HS-5 (cell line): ENCODE data around the gene FRMD4B.
"Not testable (repeated sequence)": the region's sequence is repeated elsewhere in the genome, so short reads cannot be mapped to it uniquely, and the experiment has no call there.

ENCODE experiments used
- DNase-seq: peaks from one replicate; pipeline ENCODE4 v3.0.0-alpha.2; 2012; ENCODE audit warnings: low read depth

The FRMD4B gene

DNA sequence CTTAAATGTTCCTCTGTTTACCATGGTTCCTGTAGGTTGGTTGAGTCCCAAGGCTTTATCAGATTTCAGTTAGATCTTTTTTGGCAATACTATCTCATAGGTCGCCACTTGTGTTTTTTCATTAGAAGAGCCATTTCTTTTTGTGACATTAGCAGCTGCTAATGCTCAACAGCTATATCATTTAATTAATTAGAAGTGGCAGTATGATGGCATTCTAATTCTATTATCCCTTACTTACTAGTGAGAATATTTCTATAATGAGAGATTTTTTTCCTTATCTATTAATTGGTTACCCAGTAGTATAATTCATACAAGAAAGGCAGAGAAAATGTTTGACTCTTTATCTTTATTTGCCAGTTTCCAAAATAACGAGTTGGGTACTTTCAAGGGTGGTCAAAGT lies 25.2 kb downstream of the FRMD4B start:
- no peak for DNase-seq

DNA sequence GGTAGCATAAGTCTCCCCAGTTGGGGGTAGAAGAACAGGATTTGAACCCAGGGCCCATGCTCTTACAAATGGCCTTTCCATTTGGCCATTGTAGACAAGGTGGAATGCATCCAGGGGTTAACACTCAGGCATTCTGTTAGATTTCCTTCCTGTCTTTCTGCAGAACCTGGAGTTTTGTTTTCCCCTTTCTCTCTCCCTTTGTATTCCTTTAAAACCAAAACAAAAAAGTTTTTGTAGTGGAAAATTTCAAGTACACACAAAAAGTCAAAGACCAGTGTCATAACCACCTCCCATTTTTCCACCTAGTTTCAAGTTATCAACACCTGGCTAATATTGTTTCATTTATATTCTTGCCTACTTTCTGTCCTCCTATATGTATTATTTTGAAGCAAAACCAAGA lies 26.0 kb downstream of the FRMD4B start:
- no peak for DNase-seq

DNA sequence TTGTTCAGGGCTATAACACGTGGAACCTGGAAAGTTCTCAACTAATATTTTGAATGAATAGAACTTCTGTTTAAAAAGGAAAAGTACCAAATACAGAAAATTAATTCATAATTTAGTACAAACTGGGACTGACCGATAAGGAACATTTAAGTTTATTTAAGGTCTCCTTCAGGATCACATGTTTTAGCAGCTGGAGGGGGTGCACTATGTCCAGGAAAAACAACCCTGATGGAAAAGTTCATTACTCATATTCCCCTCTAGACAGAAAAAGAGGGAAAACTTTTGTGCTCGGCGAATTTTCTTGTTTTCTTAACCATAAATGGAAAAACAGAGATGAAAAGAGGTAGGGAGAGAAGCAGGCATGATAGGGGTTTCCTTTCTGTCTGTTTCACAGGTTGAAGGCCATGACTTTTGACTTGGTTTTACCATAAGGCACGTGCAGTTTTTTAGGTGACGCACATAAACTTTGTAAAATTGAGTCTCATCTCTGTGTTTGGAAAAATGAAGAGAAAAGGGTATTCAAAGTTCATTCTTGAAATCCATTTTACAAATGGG lies 26.5 kb downstream of the FRMD4B start:
- no peak for DNase-seq

DNA sequence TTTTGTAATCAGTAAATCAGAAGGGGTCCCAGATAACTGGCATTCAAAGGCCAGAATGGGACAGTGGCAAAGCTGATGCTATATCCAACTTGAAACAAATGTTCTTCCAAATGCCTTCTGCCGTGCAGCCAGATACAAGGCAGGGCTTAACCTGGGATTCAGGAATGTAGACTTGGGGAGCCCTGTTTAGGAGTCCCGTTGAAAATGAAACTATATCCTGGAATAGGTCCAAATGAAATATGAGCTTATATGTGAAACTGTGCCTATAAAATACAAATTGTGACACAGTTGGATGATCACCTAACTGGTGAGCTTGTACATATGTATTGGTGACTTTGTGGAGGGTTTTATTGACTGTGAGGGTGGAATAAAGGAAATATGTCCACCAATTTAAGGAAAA lies 28.7 kb downstream of the FRMD4B start:
- no peak for DNase-seq

DNA sequence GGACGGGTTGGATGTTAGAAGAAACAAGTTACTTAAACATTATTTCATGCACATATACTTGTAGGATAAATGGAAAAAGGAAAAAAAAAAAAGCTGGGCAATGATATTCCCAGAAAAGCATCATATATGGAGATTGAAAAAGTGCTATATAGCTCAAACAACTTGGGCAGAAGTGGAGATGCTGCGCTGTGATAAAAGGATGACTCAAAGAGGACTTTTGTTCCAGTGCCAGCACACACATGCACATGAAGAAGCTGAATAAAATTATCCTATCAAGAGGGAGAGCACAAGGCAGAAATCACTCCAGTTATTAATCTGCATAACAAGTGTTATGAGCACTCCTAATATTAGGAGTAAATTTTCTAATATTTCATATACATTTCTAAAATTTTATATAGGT lies 30.9 kb downstream of the FRMD4B start:
- no peak for DNase-seq

DNA sequence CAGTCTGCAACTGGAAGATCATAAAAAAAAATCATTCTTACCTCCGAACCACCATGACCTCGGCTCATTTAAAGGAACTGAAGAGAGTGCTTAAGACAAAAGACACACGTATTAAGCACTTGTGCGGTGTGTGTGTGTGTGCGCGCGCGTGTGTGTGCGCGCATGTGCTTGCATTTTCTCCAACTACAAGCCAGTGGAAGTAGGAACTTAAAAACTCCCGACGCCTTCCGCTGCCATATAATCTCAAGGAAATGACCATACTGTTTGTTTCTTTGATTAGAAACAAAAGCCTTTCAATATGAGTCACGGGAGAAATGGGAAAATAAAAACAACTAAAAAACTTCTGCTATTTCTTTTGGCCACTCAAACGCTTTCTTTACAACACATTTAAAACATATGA lies 32.4 kb downstream of the FRMD4B start:
- no peak for DNase-seq

DNA sequence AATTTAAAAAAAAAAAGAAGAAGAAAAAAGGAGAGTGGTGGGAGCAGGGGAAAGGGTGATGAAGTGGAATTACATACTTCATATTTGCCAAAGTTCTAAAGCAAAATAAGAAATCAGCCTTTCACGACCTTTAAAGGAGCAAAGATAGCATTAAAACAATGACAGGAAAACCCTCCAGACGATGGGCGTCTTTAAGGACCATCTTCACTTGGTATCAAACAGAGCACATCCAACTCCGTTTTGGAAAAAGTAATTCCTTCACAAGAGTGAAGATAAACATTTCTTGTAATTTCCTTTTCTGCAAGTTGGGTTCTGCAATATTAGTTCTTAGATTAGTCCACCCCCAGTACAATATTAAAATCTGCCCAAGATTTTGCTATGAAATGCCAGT lies 32.8 kb downstream of the FRMD4B start:
- no peak for DNase-seq

DNA sequence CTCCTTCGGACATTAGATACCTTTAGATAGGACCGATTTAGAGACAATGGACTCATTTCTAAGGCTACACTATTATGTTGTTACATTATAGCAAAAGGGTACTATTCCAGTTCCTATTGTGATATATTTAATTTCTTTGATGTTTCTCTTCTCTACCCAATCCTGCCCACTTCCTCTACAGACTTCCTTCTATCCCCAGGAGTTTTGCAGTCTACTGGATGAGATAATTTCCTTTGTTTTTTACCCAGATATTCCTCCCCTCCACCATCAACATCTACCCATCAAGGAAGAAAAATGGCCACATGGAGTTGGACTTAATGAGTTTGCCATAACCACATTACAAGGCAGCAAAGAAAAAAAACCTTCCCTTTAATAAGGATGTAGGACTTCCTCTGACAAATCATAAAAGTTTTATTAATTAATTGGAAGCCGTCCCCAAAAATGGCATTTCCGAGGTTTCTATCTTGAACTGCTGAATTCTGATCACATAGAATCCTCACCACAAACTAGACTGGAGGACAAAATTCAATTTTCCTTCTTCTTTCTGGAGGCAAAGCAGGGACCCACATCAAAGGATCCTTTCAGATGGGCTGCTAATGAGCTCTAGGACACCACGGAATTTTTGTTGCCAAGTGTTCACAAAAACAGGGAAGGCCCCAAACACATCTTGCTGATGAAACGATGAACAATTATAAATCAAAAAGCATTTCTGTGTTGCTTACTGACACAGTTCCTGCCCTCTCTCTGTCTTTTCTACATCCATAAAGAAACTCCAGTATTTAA lies 33.4 kb downstream of the FRMD4B start:
- DNase-seq, result no peak

DNA sequence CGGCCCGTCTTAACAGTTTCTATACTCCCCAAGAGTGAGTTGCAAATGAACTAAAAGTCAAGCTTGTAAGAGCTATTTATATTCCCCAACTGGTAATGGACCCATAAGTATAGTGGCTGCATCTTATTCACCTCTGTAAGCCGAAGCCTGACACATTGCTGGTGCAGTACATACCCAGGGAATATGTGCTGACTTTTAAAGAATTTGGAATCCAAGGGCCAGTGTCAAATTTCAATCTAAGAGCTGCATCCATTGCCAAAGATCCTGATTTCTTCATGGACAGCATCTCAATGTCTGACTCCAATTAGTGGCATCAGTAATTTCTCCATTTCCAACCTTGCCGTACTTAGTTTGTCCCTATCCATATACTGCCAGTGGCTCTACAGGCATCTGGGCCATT lies 42.0 kb downstream of the FRMD4B start:
- DNase-seq, result no peak

DNA sequence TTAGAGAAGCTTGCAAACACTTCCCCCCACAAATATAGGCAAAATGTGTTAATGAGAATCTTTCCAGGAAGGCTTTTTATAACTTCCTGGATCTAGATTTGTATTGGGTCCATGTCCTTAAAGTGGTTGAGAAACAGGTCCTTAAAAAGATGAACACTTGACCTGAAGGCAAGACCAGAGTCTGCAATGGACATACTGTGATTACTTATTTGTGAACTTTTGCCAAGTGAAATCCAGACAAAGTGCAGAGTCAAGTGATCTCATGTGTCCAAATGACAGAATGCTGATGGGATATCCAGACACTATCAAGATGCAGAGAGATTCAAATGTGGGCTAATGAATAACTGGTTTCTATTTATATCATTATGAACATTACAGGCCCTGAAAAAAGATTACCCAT lies 43.8 kb downstream of the FRMD4B start:
- no peak for DNase-seq

DNA sequence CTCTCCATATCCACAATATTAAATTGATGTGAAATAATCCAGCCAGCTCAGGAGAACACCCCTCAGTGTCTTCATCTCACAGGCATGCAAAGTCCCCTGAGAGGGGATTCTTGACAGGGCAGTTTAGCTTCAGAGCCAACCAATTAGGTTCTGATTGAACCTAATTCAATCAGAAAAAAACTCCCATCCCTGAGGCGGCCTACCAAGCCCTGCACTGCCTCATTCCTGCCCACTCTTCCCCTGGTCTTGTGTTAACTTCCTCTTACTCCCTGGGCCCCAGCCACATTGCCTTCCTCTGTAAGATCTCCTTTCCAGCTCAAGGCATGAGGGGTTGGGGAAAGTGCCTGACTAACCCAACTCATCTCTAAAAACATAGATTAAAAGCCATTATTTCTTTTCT lies 46.1 kb downstream of the FRMD4B start:
- no peak for DNase-seq

DNA sequence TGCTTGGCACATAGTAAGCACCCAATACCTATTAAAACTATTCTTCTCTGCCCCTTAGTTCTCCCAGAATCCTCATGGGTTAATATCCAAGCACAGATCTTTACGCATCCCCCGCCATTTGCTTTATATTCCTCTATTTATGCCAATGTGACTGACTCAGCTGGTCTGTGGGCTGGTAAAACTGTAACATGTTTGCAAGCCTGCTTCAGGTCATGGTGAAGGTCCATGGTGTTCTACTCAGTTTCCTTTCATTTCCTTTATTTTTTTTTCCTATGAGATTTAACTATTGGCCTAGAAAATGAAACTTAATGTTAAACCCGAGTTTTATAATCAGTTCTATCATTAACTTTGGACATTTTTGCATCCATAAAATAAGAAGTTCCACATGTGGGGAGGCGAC lies 47.0 kb downstream of the FRMD4B start:
- DNase-seq, result no peak

DNA sequence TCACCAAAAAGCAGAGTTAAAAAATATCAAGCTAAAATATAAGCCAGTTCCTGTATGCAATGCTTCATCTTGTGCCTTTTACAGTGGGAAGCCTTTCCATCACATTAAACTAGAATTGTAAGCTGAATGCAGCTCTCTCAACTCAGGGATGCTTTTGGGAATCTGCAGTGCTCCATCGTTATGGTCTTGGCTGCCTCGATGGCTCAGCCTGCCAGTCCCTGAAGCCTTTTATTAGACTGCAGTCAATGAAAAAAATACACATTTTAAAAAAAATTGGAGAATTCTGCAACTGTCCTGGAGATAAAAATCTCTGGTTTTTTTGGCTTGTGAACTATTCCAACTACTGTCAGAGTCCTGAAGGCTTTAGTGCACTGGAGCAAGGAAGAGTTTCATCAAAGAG lies 53.0 kb downstream of the FRMD4B start:
- DNase-seq, result no peak

DNA sequence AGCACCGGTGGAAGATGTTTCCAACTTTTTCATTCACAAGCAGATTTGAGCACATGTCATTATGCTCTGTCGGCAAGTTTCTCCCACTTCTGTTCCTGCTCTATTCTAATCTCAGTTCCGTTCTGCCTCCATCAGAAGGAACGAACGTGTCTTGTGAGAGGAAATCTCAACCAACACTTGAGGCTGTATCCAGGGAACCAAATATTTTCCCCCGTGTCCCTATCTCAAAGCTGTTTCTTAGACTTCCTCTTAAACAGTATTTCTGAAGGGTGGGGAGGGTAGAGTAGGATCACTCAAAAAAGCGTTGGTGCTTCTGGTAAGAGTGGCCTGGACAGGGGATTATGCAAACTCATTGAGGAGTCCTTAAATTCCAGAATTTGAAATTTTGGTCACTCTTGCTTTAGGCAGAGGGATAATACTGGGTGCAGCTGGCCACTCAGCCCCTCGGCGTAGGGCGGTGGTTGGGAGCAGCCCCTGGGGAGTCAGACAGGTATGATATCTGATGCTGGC lies 54.9 kb downstream of the FRMD4B start:
- DNase-seq, result no peak

DNA sequence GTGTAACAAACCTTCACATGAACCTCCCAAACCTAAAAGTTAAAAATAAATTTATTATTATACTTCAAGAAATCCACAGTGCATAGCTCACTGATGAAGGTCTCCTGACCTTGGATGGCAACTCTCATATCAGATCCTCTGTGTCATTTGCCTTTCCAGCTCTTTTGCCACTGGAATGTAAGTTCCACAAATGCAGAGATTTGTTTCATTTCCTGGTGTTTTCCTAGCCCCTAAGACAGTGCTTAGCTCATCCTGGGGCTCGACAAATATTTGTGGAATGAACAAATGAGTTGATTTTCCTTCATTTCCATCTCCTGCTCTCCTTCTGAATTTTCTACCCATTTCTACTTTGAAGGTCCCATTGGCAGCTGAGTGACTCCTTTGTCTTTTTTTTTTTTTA lies 56.0 kb downstream of the FRMD4B start:
- DNase-seq, result peak; percentile 52

DNA sequence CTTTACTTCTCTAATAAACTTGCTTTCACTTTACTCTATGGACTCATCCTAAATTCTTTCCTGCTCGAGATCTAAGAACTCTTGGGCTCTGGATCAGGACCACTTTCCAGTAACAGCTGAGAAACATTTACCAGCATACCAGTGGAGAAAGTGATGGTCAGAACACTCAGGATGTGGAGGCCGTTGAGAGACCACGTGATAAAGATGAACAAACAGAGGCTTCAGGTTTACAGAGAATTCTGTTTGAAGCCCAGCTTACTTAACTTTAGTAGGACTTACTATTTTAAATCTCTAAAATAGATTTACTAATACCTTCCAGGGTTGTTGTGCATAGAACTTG lies 57.0 kb downstream of the FRMD4B start:
- no peak for DNase-seq

DNA sequence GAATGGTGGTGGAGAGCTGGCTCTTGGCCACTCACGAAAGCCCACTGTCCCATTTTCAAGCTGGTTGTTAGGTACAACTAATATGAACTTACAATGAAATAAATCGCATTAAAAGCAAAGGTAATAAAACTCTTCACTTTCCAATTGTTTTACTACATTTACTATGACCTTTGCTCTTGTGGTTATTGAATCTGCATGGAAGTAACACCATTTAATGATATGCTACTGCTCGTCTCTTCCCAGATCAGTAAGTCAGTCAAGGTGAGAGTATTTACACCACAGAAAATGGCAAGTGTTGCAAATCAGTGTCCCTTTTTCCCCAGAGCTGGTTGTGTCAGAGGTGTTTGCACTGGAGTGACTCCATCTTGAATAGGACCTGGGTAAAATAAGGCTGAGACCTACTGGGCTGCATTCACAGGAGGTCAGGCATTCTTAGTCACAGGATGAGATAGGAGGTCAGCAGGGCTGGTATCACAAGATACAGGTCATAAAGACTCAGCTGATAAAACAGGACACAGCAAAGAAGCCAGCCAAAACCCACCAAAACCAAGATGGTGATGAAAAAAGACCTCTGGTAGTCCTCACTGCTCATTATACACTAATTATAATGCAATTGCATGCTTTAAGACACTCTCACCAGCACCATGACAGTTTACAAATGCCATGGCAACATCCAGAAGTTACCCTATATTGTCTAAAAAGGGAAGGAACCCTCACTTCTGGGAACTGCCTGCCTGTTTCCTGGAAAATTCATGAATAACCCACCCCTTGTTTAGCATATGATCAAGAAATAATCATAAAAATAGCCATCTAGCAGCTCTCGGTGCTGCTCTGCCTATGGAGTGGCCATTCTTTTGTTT lies 57.6 kb downstream of the FRMD4B start:
- no peak for DNase-seq

DNA sequence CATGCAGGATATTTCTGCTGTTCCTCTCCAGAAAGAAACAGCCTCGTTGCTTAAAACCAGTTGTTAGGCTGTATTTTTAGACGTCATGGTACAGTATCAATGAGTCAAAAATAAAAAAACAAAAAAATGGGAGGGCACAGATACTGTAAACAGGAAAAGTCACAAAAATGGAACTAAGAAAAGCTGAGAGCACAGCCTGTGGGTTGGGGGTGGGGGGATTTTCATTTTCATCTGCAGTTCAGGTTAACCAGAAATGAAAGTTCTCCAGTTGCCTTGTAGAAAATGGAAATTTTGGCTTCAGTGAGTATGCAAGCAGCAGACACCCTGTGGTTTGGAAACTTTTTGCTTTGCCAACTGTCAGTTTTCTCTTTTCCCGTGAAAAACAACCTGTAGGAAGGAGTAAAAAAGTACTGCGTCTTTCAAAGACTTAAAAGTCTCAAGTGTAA lies 59.0 kb downstream of the FRMD4B start:
- DNase-seq, result no peak

DNA sequence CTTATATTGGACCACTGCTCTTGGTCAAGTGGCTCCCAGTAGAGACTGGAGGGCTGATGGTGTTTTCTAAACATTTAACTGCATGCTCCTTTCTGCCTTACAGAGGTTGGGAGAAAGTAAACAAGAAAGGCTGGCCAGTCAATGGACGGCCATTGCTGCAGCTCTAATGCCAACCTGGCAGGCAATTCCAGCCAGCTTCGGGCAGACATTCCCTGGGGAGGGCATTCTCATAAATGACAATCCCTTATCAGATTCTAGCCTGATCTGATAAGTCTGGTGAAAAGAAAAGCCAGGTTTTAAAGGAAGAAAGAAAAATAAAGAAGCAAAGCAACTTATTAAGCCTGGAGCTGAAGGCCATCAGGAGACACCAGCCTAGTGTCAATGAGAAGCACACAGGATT lies 60.7 kb downstream of the FRMD4B start:
- DNase-seq, result no peak

DNA sequence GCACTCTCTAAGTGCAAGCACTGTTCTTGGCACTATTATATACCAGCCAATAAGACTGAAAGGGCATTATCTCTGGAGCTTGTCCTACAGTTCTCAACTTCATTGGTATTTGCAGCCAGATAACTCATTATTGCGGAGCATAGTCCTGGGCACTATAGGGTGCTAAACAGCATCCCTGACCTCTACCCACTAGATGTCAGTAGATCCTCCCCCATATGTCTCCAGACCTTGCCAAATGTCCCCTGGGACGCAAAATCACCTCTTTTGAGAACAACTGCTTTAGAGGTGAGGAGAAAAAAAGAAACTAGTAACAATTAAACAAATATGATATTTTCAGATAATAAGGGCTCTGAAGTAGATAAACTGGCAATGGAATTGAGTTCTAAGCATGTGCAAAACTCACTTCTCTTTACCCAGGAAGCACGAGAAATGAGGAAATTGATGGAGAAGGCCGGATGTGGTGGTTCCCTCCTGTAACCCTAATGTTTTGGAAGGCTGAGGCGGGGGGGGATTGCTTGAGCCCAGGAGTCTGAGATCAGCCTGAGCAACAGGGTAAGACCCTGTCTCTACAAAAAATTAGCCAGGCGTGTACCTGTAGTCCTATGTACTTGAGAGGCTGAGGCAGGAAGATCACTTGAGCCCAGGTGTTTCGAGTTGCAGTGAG lies 61.4 kb downstream of the FRMD4B start:
- no peak for DNase-seq

DNA sequence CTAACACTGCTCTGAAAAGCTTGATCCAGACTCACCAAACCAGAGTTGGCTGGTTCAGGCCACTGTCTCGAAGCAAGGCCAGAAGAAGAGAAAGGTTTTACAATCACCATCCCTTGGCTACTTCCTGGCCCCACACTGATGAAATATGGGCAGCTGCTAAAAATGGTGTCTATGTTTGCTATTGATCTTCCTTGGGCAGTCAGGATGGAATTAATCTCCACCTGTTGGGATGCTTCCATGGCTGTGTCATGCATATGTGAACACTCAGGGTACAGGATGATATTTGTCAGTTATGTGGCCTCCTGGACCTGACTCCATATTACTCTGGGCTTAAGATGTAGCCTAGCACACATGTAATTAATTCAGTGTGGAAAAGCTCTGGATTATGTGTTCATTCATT lies 61.9 kb downstream of the FRMD4B start:
- no peak for DNase-seq

DNA sequence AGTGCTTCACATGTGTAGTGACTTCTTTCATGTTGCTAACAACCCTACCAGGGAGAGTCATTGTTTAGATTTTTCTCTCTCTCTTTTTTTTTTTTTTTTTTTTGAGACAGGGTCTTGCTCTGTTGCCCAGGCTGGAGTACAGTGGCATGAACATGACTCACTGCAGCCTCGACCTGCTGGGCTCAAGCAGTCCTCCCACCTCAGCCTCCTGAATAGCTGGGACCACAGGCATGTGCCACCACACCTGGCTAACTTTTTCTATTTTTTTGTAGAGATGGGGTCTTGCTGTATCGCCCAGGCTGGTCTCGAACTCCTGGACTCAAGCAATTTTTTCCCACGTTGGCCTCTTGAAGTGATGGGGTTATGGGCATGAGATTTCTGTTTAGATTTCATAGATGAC lies 63.4 kb downstream of the FRMD4B start:
- not testable (repeated sequence) for DNase-seq

DNA sequence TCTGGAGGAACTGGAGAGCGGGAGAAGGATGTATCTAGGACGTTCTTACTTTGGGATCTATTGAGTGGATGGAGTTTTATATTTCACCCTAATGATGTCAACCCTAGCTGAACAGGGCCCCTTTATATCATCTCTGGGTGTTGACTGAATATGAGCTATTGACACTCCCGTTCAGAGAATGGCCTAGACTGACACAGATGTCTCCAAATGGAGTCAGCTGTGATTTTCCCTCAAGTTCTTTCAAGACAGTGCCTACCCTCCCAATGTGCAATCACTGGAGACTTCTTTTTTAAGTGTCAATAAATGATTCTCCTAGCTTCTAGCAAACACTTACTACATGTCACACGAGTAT lies 63.8 kb downstream of the FRMD4B start:
- DNase-seq, result no peak
